Lower leg skin (tissue), 3 donors: Measurements from ENCODE around the gene NRXN3.

ENCODE experiments used
- CTCF ChIP-seq, 3 donors: fragments of 450-650 bp; IDR thresholded peaks; one replicate each; pipeline ENCODE4 v1.5.1; 2016; ENCODE audit warnings: antibody characterized with exemption in 3 of 3, mild to moderate bottlenecking in 3 of 3, moderate library complexity in 2 of 3
- POLR2A ChIP-seq, 2 donors: fragments of 450-650 bp; IDR thresholded peaks; one replicate each; pipeline ENCODE4 v1.6.1; 2016 to 2017; ENCODE audit warnings: antibody characterized with exemption in 2 of 2, mild to moderate bottlenecking in 1 of 2, moderate library complexity in 1 of 2

GRCh38 chr14:79910086-79910485, 1739.9 kb downstream of the NRXN3 start:
- TF ChIP-seq CTCF (IDR thresholded peaks at IDR 0.05) (no peak), POLR2A (IDR thresholded peaks at IDR 0.05) (no peak)
